ENCODE measurements around the gene MANSC4. TPM values are rescaled to one million over a fixed set of nuclear protein-coding genes. Genes with fewer than 3 reads are reported as not detected.

Gene MANSC4
- total RNA-seq, 1 donor from 2014 or later = not detected

DNA sequence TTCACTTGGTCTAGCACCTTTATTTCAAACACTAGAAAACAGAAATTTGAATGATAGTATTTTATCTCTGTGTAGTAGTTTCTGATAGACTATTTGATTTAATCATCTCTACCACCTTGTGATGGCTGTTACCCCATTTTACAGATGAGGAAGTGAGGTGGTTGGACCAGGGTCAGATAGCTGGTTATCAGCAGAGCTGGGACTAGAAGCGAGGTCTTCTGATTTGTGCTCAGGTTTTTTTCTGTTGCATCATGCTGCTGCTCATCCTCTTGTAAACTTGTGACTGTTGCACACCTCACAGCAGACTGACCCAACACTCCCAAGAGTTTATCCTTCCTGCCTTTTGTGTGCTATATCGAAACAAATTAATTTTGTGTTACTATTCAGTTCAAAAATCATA lies 10.1 kb upstream of the MANSC4 start:
- peaks cover 12% of the 10 kb centered on the region for H3K4me1 ChIP-seq
- DNase-seq (no peak), ATAC-seq (no peak)
- intact Hi-C loops (cut with DNase I) = no loop called here
- H3K9me3 ChIP-seq = no peaks in the 10 kb centered on the region
- H3K36me3 ChIP-seq = peaks cover 34% of the 10 kb centered on the region
- H3K4me3 ChIP-seq = no peak overlapping the region
- H3K27me3 ChIP-seq (ENCODE audit: low read depth) = no peaks in the 10 kb centered on the region
- TF ChIP-seq, protein P1, sequence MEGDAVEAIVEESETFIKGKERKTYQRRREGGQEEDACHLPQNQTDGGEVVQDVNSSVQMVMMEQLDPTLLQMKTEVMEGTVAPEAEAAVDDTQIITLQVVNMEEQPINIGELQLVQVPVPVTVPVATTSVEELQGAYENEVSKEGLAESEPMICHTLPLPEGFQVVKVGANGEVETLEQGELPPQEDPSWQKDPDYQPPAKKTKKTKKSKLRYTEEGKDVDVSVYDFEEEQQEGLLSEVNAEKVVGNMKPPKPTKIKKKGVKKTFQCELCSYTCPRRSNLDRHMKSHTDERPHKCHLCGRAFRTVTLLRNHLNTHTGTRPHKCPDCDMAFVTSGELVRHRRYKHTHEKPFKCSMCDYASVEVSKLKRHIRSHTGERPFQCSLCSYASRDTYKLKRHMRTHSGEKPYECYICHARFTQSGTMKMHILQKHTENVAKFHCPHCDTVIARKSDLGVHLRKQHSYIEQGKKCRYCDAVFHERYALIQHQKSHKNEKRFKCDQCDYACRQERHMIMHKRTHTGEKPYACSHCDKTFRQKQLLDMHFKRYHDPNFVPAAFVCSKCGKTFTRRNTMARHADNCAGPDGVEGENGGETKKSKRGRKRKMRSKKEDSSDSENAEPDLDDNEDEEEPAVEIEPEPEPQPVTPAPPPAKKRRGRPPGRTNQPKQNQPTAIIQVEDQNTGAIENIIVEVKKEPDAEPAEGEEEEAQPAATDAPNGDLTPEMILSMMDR (IDR thresholded peaks at IDR 0.05) = no peak
- H3K27ac ChIP-seq = no peak overlapping the region

DNA sequence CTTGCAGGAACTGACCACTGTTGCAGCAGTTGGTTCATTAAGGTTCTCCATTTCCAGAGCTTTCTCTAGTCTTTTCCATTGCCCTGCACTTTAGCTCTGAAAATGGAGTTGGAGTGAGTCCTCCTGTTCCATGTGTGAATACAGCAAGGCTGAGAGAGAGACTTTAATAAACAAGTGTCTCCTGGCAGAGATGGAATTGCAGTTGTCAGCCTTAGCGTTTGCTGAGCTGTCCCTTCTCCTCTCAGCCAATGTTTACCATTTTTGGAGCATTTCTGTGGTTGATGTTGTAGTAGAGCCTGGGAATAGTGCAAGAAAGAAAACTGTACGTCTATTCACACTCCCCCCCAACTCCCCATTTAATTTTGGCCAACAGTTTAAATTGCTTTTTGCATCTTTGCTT lies 7.5 kb upstream of the MANSC4 start:
- ATAC-seq = no peak
- H3K9me3 ChIP-seq = no peaks in the 10 kb centered on the region
- intact Hi-C loops (cut with DNase I) = no loop called here
- H3K4me1 ChIP-seq = peaks cover 13% of the 10 kb centered on the region
- no peak overlapping the region for H3K27ac ChIP-seq
- H3K27me3 ChIP-seq (ENCODE audit: low read depth) = no peaks in the 10 kb centered on the region
- DNase-seq = no peak
- H3K36me3 ChIP-seq = peaks cover 18% of the 10 kb centered on the region
- TF ChIP-seq, protein P1 (IDR thresholded peaks at IDR 0.05) = no peak
- no peak overlapping the region for H3K4me3 ChIP-seq

DNA sequence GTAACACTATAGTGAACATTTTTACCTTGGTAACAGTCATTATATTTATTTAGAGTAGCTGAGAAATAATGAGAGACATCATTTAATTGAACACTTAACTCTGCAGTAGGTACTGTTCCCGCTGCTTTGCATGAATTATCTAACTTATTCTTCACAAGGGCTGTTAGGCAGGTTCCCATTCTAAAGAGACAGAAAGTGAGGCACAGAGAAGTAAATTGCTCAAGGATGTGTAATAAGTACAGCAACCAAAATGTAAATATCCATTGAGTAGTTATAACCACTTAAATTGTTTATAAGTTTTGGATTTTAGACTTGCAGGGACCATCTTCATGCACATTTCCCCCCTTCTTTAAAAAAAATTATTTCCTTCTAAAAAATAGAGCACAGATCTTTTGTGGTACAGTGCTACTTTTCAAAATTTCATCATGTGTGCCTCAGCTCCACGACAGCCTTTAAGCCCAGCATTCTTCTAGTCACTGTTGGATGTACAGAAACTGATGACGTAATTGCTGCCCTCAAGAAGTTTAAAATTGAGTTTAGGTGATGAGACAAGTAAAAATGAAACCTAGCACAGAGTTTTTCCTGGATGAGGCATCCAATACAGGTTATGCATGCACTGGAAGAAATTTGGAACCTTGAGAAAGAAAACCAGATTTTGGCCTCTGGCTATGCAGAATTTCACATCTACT lies 6.0 kb upstream of the MANSC4 start:
- ATAC-seq (no peak), DNase-seq (no peak)
- intact Hi-C loops (cut with DNase I) = no loop called here
- Histone ChIP-seq H3K9me3 (no peaks in the 10 kb centered on the region), H3K27ac (no peak overlapping the region), H3K27me3 (ENCODE audit: low read depth) (no peaks in the 10 kb centered on the region), H3K4me1 (peaks cover 27% of the 10 kb centered on the region), H3K36me3 (peaks cover 7% of the 10 kb centered on the region), H3K4me3 (no peak overlapping the region)
- TF ChIP-seq, protein P1 (IDR thresholded peaks at IDR 0.05) = no peak

DNA sequence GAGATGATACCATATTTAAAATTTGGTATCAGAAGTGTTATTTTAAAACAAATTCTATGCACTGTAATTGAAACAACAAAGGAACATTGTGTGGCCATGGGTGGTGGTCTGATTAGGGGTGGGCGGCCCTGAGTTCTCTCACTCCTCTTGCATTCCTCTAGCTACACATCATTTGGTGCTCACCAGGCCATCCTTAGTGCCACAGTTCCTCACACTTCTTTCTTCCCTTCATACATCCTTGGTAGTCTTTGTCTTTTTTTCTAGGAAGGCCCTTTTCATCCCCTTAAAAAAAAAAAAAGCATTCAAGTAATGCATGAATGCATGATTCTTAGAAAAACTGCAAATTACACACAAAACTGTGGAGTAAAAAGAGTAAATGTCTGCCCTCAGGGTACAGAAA lies 2.4 kb upstream of the MANSC4 start:
- TF ChIP-seq, protein P1 (IDR thresholded peaks at IDR 0.05) = no peak
- no peak overlapping the region for H3K27ac ChIP-seq
- intact Hi-C loops (cut with DNase I) = no loop called here
- H3K36me3 ChIP-seq = peaks cover 4% of the 10 kb centered on the region
- no peaks in the 10 kb centered on the region for H3K27me3 ChIP-seq (ENCODE audit: low read depth)
- DNase-seq (no peak), ATAC-seq (no peak)
- H3K4me1 ChIP-seq = peaks cover 33% of the 10 kb centered on the region
- no peaks in the 10 kb centered on the region for H3K9me3 ChIP-seq
- no peak overlapping the region for H3K4me3 ChIP-seq

DNA sequence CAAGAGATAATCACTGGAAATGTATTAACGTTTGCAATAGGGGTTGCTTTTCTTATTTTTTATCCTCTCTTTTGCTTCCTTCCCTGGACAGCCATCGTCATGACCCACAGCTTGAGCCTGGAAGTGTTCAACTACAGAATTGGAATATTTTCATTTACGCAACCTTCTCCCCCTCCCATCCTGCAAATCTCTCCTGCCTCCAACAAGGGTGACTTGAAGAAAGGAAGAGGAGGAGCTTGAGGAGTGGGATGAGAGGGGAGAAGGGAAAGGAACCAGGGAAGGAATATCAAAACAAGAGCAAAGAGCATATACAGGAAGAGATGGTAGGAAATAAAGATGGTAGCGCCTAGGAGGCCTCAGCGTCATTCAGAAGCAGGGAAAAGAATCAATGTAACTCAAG lies 1.6 kb upstream of the MANSC4 start:
- intact Hi-C loops (cut with DNase I) = no loop called here
- peaks cover 4% of the 10 kb centered on the region for H3K36me3 ChIP-seq
- DNase-seq (no peak), ATAC-seq (no peak)
- H3K27ac ChIP-seq = peak overlapping the region; percentile 27
- no peaks in the 10 kb centered on the region for H3K9me3 ChIP-seq
- TF ChIP-seq, protein P1 (IDR thresholded peaks at IDR 0.05) = no peak
- peak overlapping the region; percentile 91 for H3K4me3 ChIP-seq
- peaks cover 33% of the 10 kb centered on the region for H3K4me1 ChIP-seq
- no peaks in the 10 kb centered on the region for H3K27me3 ChIP-seq (ENCODE audit: low read depth)
